ENCODE results near the gene CHAT.

Gene CHAT

GRCh38 chr10:49620841-49621378 is 7.1 kb downstream of the CHAT start:
- no peak for DNase-seq (ENCODE audit: low read depth)
- TF ChIP-seq CTCF (IDR thresholded peaks at IDR 0.05; ENCODE audit: control insufficient read depth, extremely low read depth, insufficient read depth): no peak
- H3K4me3 ChIP-seq (ENCODE audit: low read depth, low read length): no peak overlapping the region

GRCh38 chr10:49621561-49621960 is 7.7 kb downstream of the CHAT start:
- no peak for DNase-seq (ENCODE audit: low read depth)
- TF ChIP-seq CTCF (IDR thresholded peaks at IDR 0.05; ENCODE audit: control insufficient read depth, extremely low read depth, insufficient read depth): no peak
- no peak overlapping the region for H3K4me3 ChIP-seq (ENCODE audit: low read depth, low read length)

- DNase-seq (ENCODE audit: low read depth): no peak
- TF ChIP-seq CTCF (IDR thresholded peaks at IDR 0.05; ENCODE audit: control insufficient read depth, extremely low read depth, insufficient read depth): no peak
- H3K4me3 ChIP-seq (ENCODE audit: low read depth, low read length): no peak overlapping the region
Observed at GRCh38 chr10:49622426-49623425, 8.9 kb downstream of the CHAT start.

- no peak overlapping the region for H3K4me3 ChIP-seq (ENCODE audit: low read depth, low read length)
- no peak for DNase-seq (ENCODE audit: low read depth)
- TF ChIP-seq CTCF (IDR thresholded peaks at IDR 0.05; ENCODE audit: control insufficient read depth, extremely low read depth, insufficient read depth): no peak
Observed at GRCh38 chr10:49624629-49625028, 10.8 kb downstream of the CHAT start.

GRCh38 chr10:49625411-49625810 is 11.6 kb downstream of the CHAT start:
- no peak for DNase-seq (ENCODE audit: low read depth)
- no peak for TF ChIP-seq CTCF (IDR thresholded peaks at IDR 0.05; ENCODE audit: control insufficient read depth, extremely low read depth, insufficient read depth)
- no peak overlapping the region for H3K4me3 ChIP-seq (ENCODE audit: low read depth, low read length)

GRCh38 chr10:49627038-49627437 is 13.2 kb downstream of the CHAT start:
- no peak for TF ChIP-seq CTCF (IDR thresholded peaks at IDR 0.05; ENCODE audit: control insufficient read depth, extremely low read depth, insufficient read depth)
- no peak for DNase-seq (ENCODE audit: low read depth)
- H3K4me3 ChIP-seq (ENCODE audit: low read depth, low read length): no peak overlapping the region

All from LNCaP clone FGC (cell line).